ENCODE measurements around the gene GP9. TPM values are rescaled to one million over a fixed set of nuclear protein-coding genes. Genes with fewer than 3 reads are reported as not detected.
A peak's percentile ranks its signal among the peaks of the same experiment; 100 is the strongest.

The GP9 gene
- total RNA-seq, 1 experiment from 2014 or later: not detected

DNA sequence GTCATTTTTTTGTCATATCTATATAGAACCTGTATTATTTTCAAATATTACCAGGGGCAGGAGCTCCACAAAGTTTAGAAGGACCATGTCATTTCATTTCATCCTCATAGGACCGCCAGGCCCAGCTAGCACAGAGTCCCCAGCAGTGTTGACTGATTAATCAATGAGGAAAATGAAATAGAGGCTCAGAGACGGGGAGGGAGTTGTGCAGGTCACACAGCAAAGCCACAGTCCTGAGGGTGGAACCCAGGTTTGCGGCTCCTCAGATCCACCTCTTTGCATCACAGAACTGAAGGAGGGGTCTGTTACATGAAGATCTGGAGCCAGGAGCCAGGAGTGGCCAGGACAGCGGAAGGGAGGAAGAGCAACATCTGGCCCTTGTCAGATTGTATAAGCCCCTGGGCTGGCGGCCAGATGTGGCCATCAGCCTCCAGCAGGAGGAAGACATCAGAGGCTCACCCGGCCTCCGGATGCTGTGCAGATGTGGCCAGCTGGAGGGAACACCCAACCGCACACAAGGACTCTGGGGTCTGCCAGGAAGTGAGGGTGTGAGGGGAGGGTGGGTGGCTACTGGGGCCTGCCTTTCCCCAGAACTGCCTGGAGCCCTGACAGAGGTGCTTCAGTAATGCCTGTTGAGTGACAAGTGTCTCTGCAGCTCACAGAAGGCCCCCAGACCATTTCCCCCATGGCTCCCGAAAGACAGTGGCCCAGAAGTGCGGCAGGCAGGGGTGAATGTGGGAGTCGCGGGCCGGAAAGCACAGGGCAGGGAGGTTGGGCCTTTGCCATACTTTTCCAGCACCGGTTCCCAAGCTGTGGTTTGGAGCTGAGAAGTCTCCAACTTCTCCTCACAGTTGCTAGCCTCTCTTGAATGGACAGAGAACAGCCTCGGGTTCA is 38.2 kb upstream of the GP9 start:
- H4K20me1 ChIP-seq (ENCODE audit: insufficient read depth): no peaks in the 10 kb centered on the region
- no peaks in the 10 kb centered on the region for H3K79me2 ChIP-seq (ENCODE audit: low read depth)
- H3K36me3 ChIP-seq (ENCODE audit: low read depth): no peaks in the 10 kb centered on the region
- TF ChIP-seq, protein P1, sequence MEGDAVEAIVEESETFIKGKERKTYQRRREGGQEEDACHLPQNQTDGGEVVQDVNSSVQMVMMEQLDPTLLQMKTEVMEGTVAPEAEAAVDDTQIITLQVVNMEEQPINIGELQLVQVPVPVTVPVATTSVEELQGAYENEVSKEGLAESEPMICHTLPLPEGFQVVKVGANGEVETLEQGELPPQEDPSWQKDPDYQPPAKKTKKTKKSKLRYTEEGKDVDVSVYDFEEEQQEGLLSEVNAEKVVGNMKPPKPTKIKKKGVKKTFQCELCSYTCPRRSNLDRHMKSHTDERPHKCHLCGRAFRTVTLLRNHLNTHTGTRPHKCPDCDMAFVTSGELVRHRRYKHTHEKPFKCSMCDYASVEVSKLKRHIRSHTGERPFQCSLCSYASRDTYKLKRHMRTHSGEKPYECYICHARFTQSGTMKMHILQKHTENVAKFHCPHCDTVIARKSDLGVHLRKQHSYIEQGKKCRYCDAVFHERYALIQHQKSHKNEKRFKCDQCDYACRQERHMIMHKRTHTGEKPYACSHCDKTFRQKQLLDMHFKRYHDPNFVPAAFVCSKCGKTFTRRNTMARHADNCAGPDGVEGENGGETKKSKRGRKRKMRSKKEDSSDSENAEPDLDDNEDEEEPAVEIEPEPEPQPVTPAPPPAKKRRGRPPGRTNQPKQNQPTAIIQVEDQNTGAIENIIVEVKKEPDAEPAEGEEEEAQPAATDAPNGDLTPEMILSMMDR (conservative IDR thresholded peaks at IDR 0.05): no peak
- TF ChIP-seq EZH2 (IDR thresholded peaks at IDR 0.05; ENCODE audit: low read depth): no peak
- DNase-seq: no peak
- no peak overlapping the region for H3K27ac ChIP-seq
- intact Hi-C loops (cut with micrococcal nuclease; ENCODE audit: unreplicated experiment): no loop called here
- no peak overlapping the region for H2AFZ ChIP-seq
- no peaks in the 10 kb centered on the region for H3K9me2 ChIP-seq (ENCODE audit: insufficient read depth)
- H3K27me3 ChIP-seq (ENCODE audit: insufficient read depth, low read depth): no peaks in the 10 kb centered on the region
- no TSS peak for BruUV-seq (replicated peaks)
- H3F3A ChIP-seq (ENCODE audit: insufficient read depth, low read depth): no peaks in the 10 kb centered on the region
- H3K4me1 ChIP-seq (replicated peaks; ENCODE audit: insufficient read depth): 0 out of 2 replicates have a peak, but pooled peaks cover 4% of the 10 kb centered on the region
- POLR2A ChIA-PET (ENCODE audit: unreplicated experiment): interaction anchor here (0.6 to 0.9 kb wide), 2 partner anchors 16 to 407 kb away, joined by 6 read pairs; no protein-coding TSS in a partner anchor
- H3K9me3 ChIP-seq (ENCODE audit: insufficient read depth, low read depth): no peaks in the 10 kb centered on the region
- no peak overlapping the region for H3K4me3 ChIP-seq
- CTCF ChIA-PET: interaction anchor here (0.6 to 0.7 kb wide), 2 partner anchors 52 to 267 kb away, joined by 5 to 6 read pairs; no protein-coding TSS in a partner anchor
- H3K4me2 ChIP-seq: no peak overlapping the region

DNA sequence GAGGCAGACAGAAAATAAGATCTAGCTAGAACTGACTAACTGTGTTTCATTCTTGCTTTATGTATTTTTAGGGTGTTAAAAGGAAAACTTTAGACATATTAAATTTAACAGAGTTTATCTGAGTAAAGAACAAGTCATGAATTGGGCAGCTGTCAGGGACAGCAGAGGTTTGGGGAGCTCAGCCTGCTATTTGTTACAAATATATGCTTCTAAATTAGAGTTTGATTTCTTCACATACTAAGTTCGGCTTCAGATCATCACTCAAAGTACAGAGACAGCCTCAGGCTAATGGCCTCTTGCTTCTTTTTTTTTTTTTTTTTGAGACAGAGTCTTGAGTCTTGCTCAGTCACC is 37.6 kb upstream of the GP9 start:
- no peaks in the 10 kb centered on the region for H3K36me3 ChIP-seq (ENCODE audit: low read depth)
- no peaks in the 10 kb centered on the region for H3F3A ChIP-seq (ENCODE audit: insufficient read depth, low read depth)
- no TSS peak for BruUV-seq (replicated peaks)
- H3K79me2 ChIP-seq (ENCODE audit: low read depth): no peaks in the 10 kb centered on the region
- no peaks in the 10 kb centered on the region for H3K9me3 ChIP-seq (ENCODE audit: insufficient read depth, low read depth)
- POLR2A ChIA-PET (ENCODE audit: unreplicated experiment): interaction anchor here (0.9 kb wide), 1 partner anchor 15 kb away, joined by 6 read pairs; no protein-coding TSS in a partner anchor
- intact Hi-C loops (cut with micrococcal nuclease; ENCODE audit: unreplicated experiment): no loop called here
- H2AFZ ChIP-seq: no peak overlapping the region
- no peaks in the 10 kb centered on the region for H4K20me1 ChIP-seq (ENCODE audit: insufficient read depth)
- H3K4me2 ChIP-seq: no peak overlapping the region
- no peaks in the 10 kb centered on the region for H3K9me2 ChIP-seq (ENCODE audit: insufficient read depth)
- no peak for TF ChIP-seq EZH2 (IDR thresholded peaks at IDR 0.05; ENCODE audit: low read depth)
- TF ChIP-seq, protein P1 (conservative IDR thresholded peaks at IDR 0.05): no peak
- H3K4me3 ChIP-seq: no peak overlapping the region
- DNase-seq: no peak
- H3K27ac ChIP-seq: no peak overlapping the region
- H3K4me1 ChIP-seq (replicated peaks; ENCODE audit: insufficient read depth): 0 out of 2 replicates have a peak, but pooled peaks cover 4% of the 10 kb centered on the region
- CTCF ChIA-PET: no interaction called here
- H3K27me3 ChIP-seq (ENCODE audit: insufficient read depth, low read depth): no peaks in the 10 kb centered on the region

DNA sequence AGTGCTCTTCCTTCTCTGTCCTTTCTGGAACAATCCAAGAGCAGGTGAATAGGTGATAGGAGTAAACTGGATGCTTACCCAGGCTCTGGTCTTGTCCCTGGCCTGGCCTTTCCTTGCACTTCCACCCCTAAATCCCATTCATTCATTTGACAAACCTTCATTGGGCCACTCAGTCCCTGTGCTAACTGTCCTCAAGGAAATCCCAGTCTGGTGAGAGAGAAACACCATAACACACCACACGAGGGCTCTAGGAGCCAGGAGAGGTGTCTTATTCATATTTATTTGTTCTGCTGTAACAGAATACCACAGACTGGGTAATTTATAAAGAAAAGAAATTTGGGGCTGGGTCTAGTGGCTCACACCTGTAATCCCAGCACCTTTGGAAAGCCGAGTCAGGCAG is 36.7 kb upstream of the GP9 start:
- Histone ChIP-seq H4K20me1 (ENCODE audit: insufficient read depth) (no peaks in the 10 kb centered on the region), H3F3A (ENCODE audit: insufficient read depth, low read depth) (no peaks in the 10 kb centered on the region), H3K27me3 (ENCODE audit: insufficient read depth, low read depth) (no peaks in the 10 kb centered on the region), H2AFZ (no peak overlapping the region), H3K36me3 (ENCODE audit: low read depth) (no peaks in the 10 kb centered on the region), H3K9me3 (ENCODE audit: insufficient read depth, low read depth) (no peaks in the 10 kb centered on the region), H3K4me3 (no peak overlapping the region), H3K27ac (no peak overlapping the region), H3K4me2 (no peak overlapping the region), H3K4me1 (replicated peaks; ENCODE audit: insufficient read depth) (0 out of 2 replicates have a peak, but pooled peaks cover 4% of the 10 kb centered on the region), H3K9me2 (ENCODE audit: insufficient read depth) (no peaks in the 10 kb centered on the region), H3K79me2 (ENCODE audit: low read depth) (no peaks in the 10 kb centered on the region)
- peak; percentile 32 to 50 for DNase-seq
- TF ChIP-seq, protein P1 (conservative IDR thresholded peaks at IDR 0.05): peak; percentile 57
- TF ChIP-seq EZH2 (IDR thresholded peaks at IDR 0.05; ENCODE audit: low read depth): no peak
- CTCF ChIA-PET: interaction anchor here (0.6 kb wide), 1 partner anchor 39 kb away, joined by 13 read pairs; no protein-coding TSS in a partner anchor
- BruUV-seq (replicated peaks): no TSS peak
- POLR2A ChIA-PET (ENCODE audit: unreplicated experiment): no interaction called here
- intact Hi-C loops (cut with micrococcal nuclease; ENCODE audit: unreplicated experiment): no loop called here
